ENCODE results near the gene CASP14.

- TF ChIP-seq POLR2A (IDR thresholded peaks at IDR 0.05): no peak
- TF ChIP-seq CTCF (IDR thresholded peaks at IDR 0.05): no peak
- no peak for TF ChIP-seq EP300 (IDR thresholded peaks at IDR 0.05; ENCODE audit: low read depth)
- TF ChIP-seq POLR2AphosphoS5 (IDR thresholded peaks at IDR 0.05): no peak
Observed at GRCh38 chr19:15047680-15048079, 1.6 kb upstream of the CASP14 start.
